Measurements from ENCODE around the gene TST. TPM values are rescaled to one million over a fixed set of nuclear protein-coding genes. Genes with fewer than 3 reads are reported as not detected.

TST gene
- polyA plus RNA-seq, 1 of the 3 experiments (the other 2 are of a cell fraction) = 49.4 TPM

GRCh38 chr22:36997746-36998145 is 21.5 kb downstream of the TST start:
- no peak overlapping the region for H3K4me2 ChIP-seq
- no peaks in the 10 kb centered on the region for H3K4me1 ChIP-seq (ENCODE audit: control insufficient read depth in 1 of 2, insufficient read depth in 2 of 2, low read depth in 1 of 2, low read length in 1 of 2)
- H3K27me3 ChIP-seq (ENCODE audit: insufficient read depth) = peaks cover 19% of the 10 kb centered on the region; the same call in 1 of the 2 replicates
- ChIA-PET CTCF (interaction anchor here (0.6 to 2.0 kb wide), 6 partner anchors 15 to 338 kb away, joined by 3 to 11 read pairs (median 4); no protein-coding TSS in a partner anchor), POLR2A (no interaction called here)
- H3K27ac ChIP-seq (ENCODE audit: low read depth in 2 of 2, low read length in 1 of 2) = no peak overlapping the region
- no peaks in the 10 kb centered on the region for H3K9me2 ChIP-seq
- DNase-seq = no peak
- H4K20me1 ChIP-seq (ENCODE audit: insufficient read depth) = no peaks in the 10 kb centered on the region
- no peaks in the 10 kb centered on the region for H3F3A ChIP-seq (replicated peaks; ENCODE audit: insufficient read depth)
- no peak overlapping the region for H3K9ac ChIP-seq
- no peaks in the 10 kb centered on the region for H3K9me3 ChIP-seq
- TF ChIP-seq USF1 (IDR thresholded peaks at IDR 0.05; ENCODE audit: borderline replicate concordance, low read depth) (no peak), FOXM1 (IDR thresholded peaks at IDR 0.05; ENCODE audit: low read depth) (no peak), MXI1 (IDR thresholded peaks at IDR 0.05; ENCODE audit: low read depth, low read length) (no peak), IRF3 (IDR thresholded peaks at IDR 0.05; ENCODE audit: low read depth, low read length) (no peak), ELF1 (IDR thresholded peaks at IDR 0.05) (no peak), SIN3A (IDR thresholded peaks at IDR 0.05; ENCODE audit: borderline replicate concordance, low read depth, low read length) (no peak), MEF2A (IDR thresholded peaks at IDR 0.05; ENCODE audit: borderline replicate concordance, low read depth) (no peak), ZBTB33 (IDR thresholded peaks at IDR 0.05; ENCODE audit: borderline replicate concordance, low read depth) (no peak), GATA2 (CRISPR knock-in tag; IDR thresholded peaks at IDR 0.05) (no peak), GABPA (IDR thresholded peaks at IDR 0.05; ENCODE audit: low read depth) (no peak), RCOR1 (IDR thresholded peaks at IDR 0.05; ENCODE audit: low read length) (no peak), FOSL2 (IDR thresholded peaks at IDR 0.05; ENCODE audit: borderline replicate concordance, low read depth) (no peak), TEAD4 (IDR thresholded peaks at IDR 0.05; ENCODE audit: borderline replicate concordance, insufficient read depth) (no peak), USF2 (IDR thresholded peaks at IDR 0.05; ENCODE audit: borderline replicate concordance, low read depth, low read length) (no peak), SMC3 (IDR thresholded peaks at IDR 0.05; ENCODE audit: low read depth, low read length) (no peak), TCF12 (IDR thresholded peaks at IDR 0.05) (no peak), CTCF (IDR thresholded peaks at IDR 0.05) (no peak)
- 19% methylated on average over 2 of the region's 2 CpGs for WGBS (ENCODE audit: low lambda C conversion rate)
- H3K79me2 ChIP-seq (ENCODE audit: insufficient read depth) = no peaks in the 10 kb centered on the region
- no peaks in the 10 kb centered on the region for H3K36me3 ChIP-seq (replicated peaks in 1 of 2; ENCODE audit: control insufficient read depth in 1 of 2, insufficient read depth in 2 of 2, low read length in 1 of 2)
- no peak overlapping the region for H2AFZ ChIP-seq (ENCODE audit: low read depth)
- no peak overlapping the region for H3K4me3 ChIP-seq (ENCODE audit: low read depth in 2 of 2, low read length in 1 of 2)

Data from SK-N-SH (cell line).